MCF 10A (cell line): Measurements from ENCODE around the gene RAMACL. TPM values are rescaled to one million over a fixed set of nuclear protein-coding genes. Genes with fewer than 3 reads are reported as not detected.
A peak's percentile ranks its signal among the peaks of the same experiment; 100 is the strongest.

ENCODE experiments used
- BruUV-seq: library from RNA; stranded (reverse); fragments of 400-500 nt; replicated peaks from 2 replicates; lab custom pipeline; 2021; lab: Mats Ljungman, UMichigan
- CTCF ChIA-PET: fragments of 300-600 bp; sonication (Branson Sonifier 250); formaldehyde crosslinking; extraction: SDS; loops from one replicate; lab custom pipeline; 2021; ENCODE audit warnings: antibody characterized with exemption, inconsistent platforms; lab: Yijun Ruan, JAX
- POLR2A ChIA-PET: fragments of 300-600, 350-650 bp; sonication (Branson Sonifier 250); formaldehyde crosslinking; extraction: SDS; loops from one replicate; lab custom pipeline; 2020; ENCODE audit warnings: antibody characterized with exemption, inconsistent platforms; lab: Yijun Ruan, JAX
- DNase-seq: peaks from one replicate; pipeline ENCODE4 v3.0.0-alpha.2; 2018; ENCODE audit not compliant: unreplicated experiment
- H3K27ac Mint-ChIP-seq: one replicate; pipeline ENCODE4 v1.8.0; 2022; ENCODE audit warnings: mild to moderate bottlenecking, low read depth, mixed read lengths; ENCODE audit not compliant: unreplicated experiment
- H3K27me3 Mint-ChIP-seq: one replicate; pipeline ENCODE4 v1.8.0; 2022; ENCODE audit warnings: mixed read lengths; ENCODE audit not compliant: insufficient read depth, unreplicated experiment
- H3K36me3 Mint-ChIP-seq: one replicate; pipeline ENCODE4 v1.8.0; 2022; ENCODE audit warnings: mild to moderate bottlenecking, moderate library complexity, mixed read lengths; ENCODE audit not compliant: insufficient read depth, unreplicated experiment
- H3K4me1 Mint-ChIP-seq: one replicate; pipeline ENCODE4 v1.8.0; 2022; ENCODE audit warnings: mixed read lengths; ENCODE audit not compliant: insufficient read depth, unreplicated experiment
- H3K4me3 Mint-ChIP-seq: one replicate; pipeline ENCODE4 v1.8.0; 2022; ENCODE audit warnings: mild to moderate bottlenecking, moderate library complexity, mixed read lengths; ENCODE audit not compliant: unreplicated experiment
- H3K9me3 Mint-ChIP-seq: one replicate; pipeline ENCODE4 v1.8.0; 2022; ENCODE audit warnings: mixed read lengths; ENCODE audit not compliant: unreplicated experiment
- CTCF ChIP-seq: fragments of 200-600 bp; IDR thresholded peaks from one replicate; pipeline ENCODE4 v1.8.0; 2022; ENCODE audit warnings: antibody characterized with exemption, mild to moderate bottlenecking; ENCODE audit not compliant: unreplicated experiment
- intact Hi-C: fragments of 100-400 bp; cut with micrococcal nuclease; formaldehyde crosslinking; loops from 2 replicates; pipeline ENCODE4 v1.14.1; 2022
- total RNA-seq: library from RNA; stranded (reverse); gene quantifications from 2 replicates; pipeline ENCODE4 v1.2.3, GENCODE V29; 2022

RAMACL gene
- total RNA-seq, 1 experiment from 2014 or later = 5.3 TPM

GRCh38 chr6:166596776-166597507 is 10.5 kb upstream of the RAMACL start:
- Mint-ChIP-seq H3K36me3 (peaks cover 63% of the 10 kb centered on the region), H3K4me3 (no peak overlapping the region), H3K27me3 (no peaks in the 10 kb centered on the region), H3K4me1 (peaks cover 74% of the 10 kb centered on the region), H3K9me3 (no peaks in the 10 kb centered on the region), H3K27ac (peak overlapping the region; percentile 79)
- TF ChIP-seq CTCF = no peak
- no peak for DNase-seq
- intact Hi-C loops = no loop called here
- ChIA-PET POLR2A (interaction anchor here (0.8 to 5.1 kb wide), 5 partner anchors 12 to 40 kb away, joined by 3 to 60 read pairs (median 5); partner anchors contain the start of gene RPS6KA2), CTCF (interaction anchor here (0.8 to 1.5 kb wide), 3 partner anchors 9 to 23 kb away, joined by 3 to 5 read pairs (median 3); no protein-coding TSS in a partner anchor)
- no TSS peak for BruUV-seq

- H3K4me3 Mint-ChIP-seq = no peak overlapping the region
- ChIA-PET CTCF (interaction anchor here (1.5 kb wide), 1 partner anchor 24 kb away, joined by 3 read pairs; no protein-coding TSS in a partner anchor), POLR2A (interaction anchor here (5.3 kb wide), 1 partner anchor 28 kb away, joined by 89 read pairs; the partner anchor contains the start of gene RPS6KA2)
- intact Hi-C loops = no loop called here
- DNase-seq = no peak
- BruUV-seq = no TSS peak
- H3K27ac Mint-ChIP-seq = peak overlapping the region; percentile 11
- H3K4me1 Mint-ChIP-seq = peaks cover 72% of the 10 kb centered on the region
- TF ChIP-seq CTCF = no peak
- no peaks in the 10 kb centered on the region for H3K9me3 Mint-ChIP-seq
- H3K27me3 Mint-ChIP-seq = no peaks in the 10 kb centered on the region
- peaks cover 53% of the 10 kb centered on the region for H3K36me3 Mint-ChIP-seq
Measured at GRCh38 chr6:166595949-166596348, 9.5 kb upstream of the RAMACL start.

- POLR2A ChIA-PET = interaction anchor here (3.6 to 5.3 kb wide), 2 partner anchors 28 kb away, joined by 21 to 89 read pairs; partner anchors contain the start of gene RPS6KA2
- peaks cover 65% of the 10 kb centered on the region for H3K4me1 Mint-ChIP-seq
- H3K4me3 Mint-ChIP-seq = no peak overlapping the region
- DNase-seq = peak; percentile 11
- intact Hi-C loops = no loop called here
- peaks cover 46% of the 10 kb centered on the region for H3K36me3 Mint-ChIP-seq
- H3K27me3 Mint-ChIP-seq = no peaks in the 10 kb centered on the region
- peak overlapping the region; percentile 11 for H3K27ac Mint-ChIP-seq
- CTCF ChIA-PET = interaction anchor here (1.5 kb wide), 1 partner anchor 24 kb away, joined by 3 read pairs; no protein-coding TSS in a partner anchor
- TF ChIP-seq CTCF = no peak
- H3K9me3 Mint-ChIP-seq = no peaks in the 10 kb centered on the region
- BruUV-seq = no TSS peak
Measured at GRCh38 chr6:166595061-166595780, 8.7 kb upstream of the RAMACL start.
